ENCODE measurements around the gene ATP2B3. TPM values are rescaled to one million over a fixed set of nuclear protein-coding genes. Genes with fewer than 3 reads are reported as not detected.

ATP2B3 gene
- polyA plus RNA-seq, 3 donors = 0.01 TPM; not detected in 2

- WGBS (ENCODE audit: insufficient coverage) = 100% methylated on average over 2 of the region's 12 CpGs
- no peak overlapping the region for H3K9ac ChIP-seq (ENCODE audit: insufficient read depth, low read length, poor library complexity, severe bottlenecking)
- intact Hi-C loops (cut with micrococcal nuclease) = no loop called here
- no peak overlapping the region for H3K27ac Mint-ChIP-seq
- no peak overlapping the region for H3K4me3 Mint-ChIP-seq
- no peaks in the 10 kb centered on the region for H3K27me3 ChIP-seq (ENCODE audit: control insufficient read depth in 2 of 2, insufficient read depth in 2 of 2, low read length in 2 of 2)
- H3K27me3 Mint-ChIP-seq (ENCODE audit: low read depth in 3 of 3) = peaks cover 2 to 37% (median 5%) of the 10 kb centered on the region in 3 donors
- no peak for DNase-seq
- peaks cover 27 to 29% of the 10 kb centered on the region in 2 donors for H3K4me1 ChIP-seq (ENCODE audit: control insufficient read depth in 1 of 2, insufficient read depth in 2 of 2, low read length in 2 of 2)
- no peak overlapping the region for H3K27ac ChIP-seq (ENCODE audit: low read depth in 1 of 2, low read length in 2 of 2)
- H2AFZ ChIP-seq (ENCODE audit: insufficient read depth, low read depth, low read length, poor library complexity, severe bottlenecking) = no peak overlapping the region
- H3K9me3 ChIP-seq (replicated peaks in 1 of 2; ENCODE audit: control insufficient read depth in 1 of 2, insufficient read depth in 1 of 2, low read length in 2 of 2) = no peaks in the 10 kb centered on the region
- H4K20me1 ChIP-seq (ENCODE audit: insufficient read depth, low read length) = peaks cover 8% of the 10 kb centered on the region
- H3K36me3 ChIP-seq (replicated peaks in 1 of 2; ENCODE audit: control insufficient read depth in 1 of 2, insufficient read depth in 2 of 2, low read length in 2 of 2) = no peaks in the 10 kb centered on the region
- peaks cover 39% of the 10 kb centered on the region for H3K4me1 Mint-ChIP-seq
- no peak overlapping the region for H3K4me2 ChIP-seq (replicated peaks; ENCODE audit: extremely low read depth, low read length, poor library complexity, severe bottlenecking)
- H3K36me3 Mint-ChIP-seq = no peaks in the 10 kb centered on the region
- no peak overlapping the region for H3K4me3 ChIP-seq (replicated peaks in 1 of 3; ENCODE audit: low read depth in 2 of 3, low read length in 3 of 3)
- TF ChIP-seq CTCF (IDR thresholded peaks at IDR 0.05) = no peak
- peaks cover 0 to 8% (median 4%) of the 10 kb centered on the region in 7 donors for H3K9me3 Mint-ChIP-seq
- peaks cover 13% of the 10 kb centered on the region for H3K79me2 ChIP-seq (ENCODE audit: insufficient read depth, low read length)
Measured at GRCh38 chrX:153601511-153602110, 84.2 kb downstream of the ATP2B3 start.

GRCh38 chrX:153602601-153603000 is 85.2 kb downstream of the ATP2B3 start:
- no peak for TF ChIP-seq CTCF (IDR thresholded peaks at IDR 0.05)
- no peaks in the 10 kb centered on the region for H3K36me3 Mint-ChIP-seq
- Histone ChIP-seq H2AFZ (ENCODE audit: insufficient read depth, low read depth, low read length, poor library complexity, severe bottlenecking) (no peak overlapping the region), H3K9me3 (replicated peaks in 1 of 2; ENCODE audit: control insufficient read depth in 1 of 2, insufficient read depth in 1 of 2, low read length in 2 of 2) (no peaks in the 10 kb centered on the region), H3K27me3 (ENCODE audit: control insufficient read depth in 2 of 2, insufficient read depth in 2 of 2, low read length in 2 of 2) (no peaks in the 10 kb centered on the region), H3K9ac (ENCODE audit: insufficient read depth, low read length, poor library complexity, severe bottlenecking) (no peak overlapping the region), H3K4me2 (replicated peaks; ENCODE audit: extremely low read depth, low read length, poor library complexity, severe bottlenecking) (no peak overlapping the region), H4K20me1 (ENCODE audit: insufficient read depth, low read length) (no peaks in the 10 kb centered on the region), H3K4me3 (replicated peaks in 1 of 3; ENCODE audit: low read depth in 2 of 3, low read length in 3 of 3) (no peak overlapping the region), H3K4me1 (ENCODE audit: control insufficient read depth in 1 of 2, insufficient read depth in 2 of 2, low read length in 2 of 2) (peaks cover 20 to 21% of the 10 kb centered on the region in 2 donors), H3K79me2 (ENCODE audit: insufficient read depth, low read length) (peaks cover 10% of the 10 kb centered on the region), H3K27ac (ENCODE audit: low read depth in 1 of 2, low read length in 2 of 2) (no peak overlapping the region), H3K36me3 (replicated peaks in 1 of 2; ENCODE audit: control insufficient read depth in 1 of 2, insufficient read depth in 2 of 2, low read length in 2 of 2) (no peaks in the 10 kb centered on the region)
- H3K27me3 Mint-ChIP-seq (ENCODE audit: low read depth in 3 of 3) = peaks cover 3 to 37% (median 5%) of the 10 kb centered on the region in 3 donors
- H3K9me3 Mint-ChIP-seq = peaks cover 0 to 9% (median 4%) of the 10 kb centered on the region in 7 donors
- WGBS (ENCODE audit: insufficient coverage) = 67% methylated on average over 1 of the region's 3 CpGs
- peaks cover 30% of the 10 kb centered on the region for H3K4me1 Mint-ChIP-seq
- no peak for DNase-seq
- intact Hi-C loops (cut with micrococcal nuclease) = no loop called here
- no peak overlapping the region for H3K27ac Mint-ChIP-seq
- no peak overlapping the region for H3K4me3 Mint-ChIP-seq

Measured in CD14-positive monocyte (primary cell).